Activated T-cell treated with anti-CD3 and anti-CD28 coated beads, Interleukin-2, amount 50 U/mL, for 72 hours (primary cell): ENCODE results near the gene PPP1R3D. TPM values are rescaled to one million over a fixed set of nuclear protein-coding genes. Genes with fewer than 3 reads are reported as not detected.
"Not testable (repeated sequence)": the region's sequence is repeated elsewhere in the genome, so short reads cannot be mapped to it uniquely, and the experiment has no call there.

Experiments used
- ATAC-seq, 2 donors: fragments of 150-1000 bp; cut with Tn5 transposase; replicated peaks in 1 of 2; 2 replicates each; pipeline ENCODE4 v1.10.0; 2021; ENCODE audit warnings: moderate library complexity in 2 of 2, mild to moderate bottlenecking in 1 of 2
- DNase-seq, 2 donors: peaks; one replicate each; pipeline ENCODE4 v3.0.0; 2021 to 2022; ENCODE audit warnings: mixed read lengths in 1 of 2
- H3K27ac Mint-ChIP-seq: one replicate; pipeline ENCODE4 v1.8.0; 2022; ENCODE audit warnings: mild to moderate bottlenecking, moderate library complexity, mixed read lengths
- H3K27me3 Mint-ChIP-seq: one replicate; pipeline ENCODE4 v1.8.0; 2022; ENCODE audit warnings: low read depth, mixed read lengths
- H3K36me3 Mint-ChIP-seq, 2 donors: one replicate each; pipeline ENCODE4 v1.8.0; 2022; ENCODE audit warnings: mixed read lengths in 2 of 2, mild to moderate bottlenecking in 1 of 2; ENCODE audit not compliant: insufficient read depth in 2 of 2
- H3K4me1 Mint-ChIP-seq: one replicate; pipeline ENCODE4 v1.8.0; 2022; ENCODE audit warnings: low read depth, mixed read lengths
- H3K4me3 Mint-ChIP-seq, 2 donors: one replicate each; pipeline ENCODE4 v1.8.0; 2022; ENCODE audit warnings: mild to moderate bottlenecking in 2 of 2, mixed read lengths in 2 of 2, moderate library complexity in 2 of 2
- H3K9me3 Mint-ChIP-seq, 2 donors: one replicate each; pipeline ENCODE4 v1.8.0; 2022; ENCODE audit warnings: mixed read lengths in 2 of 2
- total RNA-seq, 2 donors: library from RNA; stranded (reverse); gene quantifications; one replicate each; pipeline ENCODE4 v1.2.3, GENCODE V29; 2022

Gene PPP1R3D
- total RNA-seq, 2 donors from 2014 or later: 5.7 to 6.2 TPM

DNA sequence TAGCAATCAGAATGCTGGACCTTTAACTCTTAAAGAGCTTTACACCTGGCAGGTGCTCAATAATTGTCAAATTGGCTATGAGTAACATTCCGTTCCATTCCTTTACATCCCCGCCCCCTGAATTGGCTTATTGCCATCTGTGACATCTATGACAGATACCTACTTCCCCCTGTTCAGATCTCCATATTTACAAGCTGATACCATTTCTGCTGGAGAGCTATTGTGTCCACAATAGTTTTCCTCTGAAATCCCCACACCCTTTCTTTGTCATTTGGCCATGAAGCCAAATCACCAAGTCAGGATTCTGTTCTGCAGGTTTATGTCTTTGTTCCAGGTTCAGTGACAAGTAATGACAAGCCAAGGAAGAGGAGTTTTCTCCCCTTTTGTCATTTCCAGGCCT, 21.3 kb upstream of the PPP1R3D start:
- Mint-ChIP-seq H3K9me3 (no peaks in the 10 kb centered on the region), H3K27ac (peak overlapping the region; percentile 31), H3K27me3 (no peaks in the 10 kb centered on the region), H3K4me3 (no peak overlapping the region), H3K36me3 (no peaks in the 10 kb centered on the region), H3K4me1 (no peaks in the 10 kb centered on the region)
- DNase-seq (no peak), ATAC-seq (no peak)

DNA sequence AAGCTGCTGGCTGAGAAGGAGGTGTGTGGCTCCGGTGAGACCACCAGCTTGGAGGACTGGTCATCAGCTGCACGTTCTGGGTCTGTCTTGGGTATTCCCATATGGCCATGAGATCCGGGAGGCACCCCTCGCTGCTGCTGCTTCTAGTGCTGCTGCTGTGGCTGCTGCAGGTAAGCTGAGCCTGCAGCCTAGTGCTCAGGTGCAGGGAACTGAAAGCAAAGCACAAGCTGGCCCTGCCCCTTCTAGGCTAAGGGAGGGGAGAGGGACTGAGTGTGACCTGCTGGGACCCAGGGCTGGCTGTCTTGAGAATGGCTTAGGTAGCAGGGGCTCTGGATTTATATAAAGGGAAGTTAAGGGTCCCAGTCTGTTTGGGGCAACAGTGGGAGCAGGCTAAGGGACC, 18.5 kb upstream of the PPP1R3D start:
- DNase-seq (no peak), ATAC-seq (no peak)
- Mint-ChIP-seq H3K27ac (no peak overlapping the region), H3K36me3 (no peaks in the 10 kb centered on the region), H3K4me1 (no peaks in the 10 kb centered on the region), H3K27me3 (no peaks in the 10 kb centered on the region), H3K9me3 (no peaks in the 10 kb centered on the region), H3K4me3 (no peak overlapping the region)

DNA sequence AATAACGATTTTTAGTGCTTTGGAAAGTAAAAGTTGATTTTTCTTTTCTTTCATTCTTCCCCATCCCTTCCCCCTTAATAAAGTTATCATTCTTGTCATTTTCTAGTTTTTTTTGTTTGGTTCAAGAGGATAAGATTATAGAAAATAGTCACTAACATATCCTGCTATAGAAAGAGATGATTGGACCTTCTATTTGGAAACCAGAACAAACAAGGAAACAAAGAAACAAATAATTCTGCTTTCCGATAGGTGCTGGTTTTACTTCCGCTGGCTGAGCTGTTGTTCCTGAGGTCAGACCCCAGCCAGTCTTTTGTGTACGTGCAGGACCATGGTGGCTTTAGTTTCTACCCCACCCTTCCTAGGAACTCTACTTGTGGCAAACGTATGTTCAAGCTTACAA, 18.0 kb upstream of the PPP1R3D start, which contains the start of gene CDH26:
TSS of gene CDH26 (plus strand) at position 301 of the 400 bp plus-strand sequence. CDS start 304 bp downstream, outside the sequence.
- no peaks in the 10 kb centered on the region for H3K9me3 Mint-ChIP-seq
- no peaks in the 10 kb centered on the region for H3K36me3 Mint-ChIP-seq
- H3K4me1 Mint-ChIP-seq: no peaks in the 10 kb centered on the region
- ATAC-seq (no peak), DNase-seq (no peak)
- no peak within 1 kb of the TSS for H3K4me3 Mint-ChIP-seq
- no peak within 1 kb of the TSS for H3K27ac Mint-ChIP-seq
- H3K27me3 Mint-ChIP-seq: no peaks in the 10 kb centered on the region

DNA sequence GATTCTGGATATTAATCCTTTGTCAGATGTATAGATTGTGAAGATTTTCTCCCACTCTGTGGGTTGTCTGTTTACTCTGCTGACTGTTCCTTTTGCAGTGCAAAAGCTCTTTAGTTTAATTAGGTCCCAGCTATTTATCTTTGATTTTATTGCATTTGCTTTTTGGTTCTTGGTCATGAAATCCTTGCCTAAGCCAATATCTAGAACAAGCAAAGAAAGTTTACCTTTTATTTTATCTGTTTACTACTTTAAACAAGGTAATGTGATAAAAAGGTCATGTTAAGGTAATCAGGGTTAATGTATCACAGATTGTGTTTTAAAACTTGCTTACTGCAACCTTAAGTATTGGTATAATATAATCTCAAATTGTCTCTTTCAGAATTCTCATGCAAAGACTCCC, 17.5 kb upstream of the PPP1R3D start:
- H3K27ac Mint-ChIP-seq, H3K9me3 Mint-ChIP-seq, H3K4me3 Mint-ChIP-seq, H3K27me3 Mint-ChIP-seq, H3K36me3 Mint-ChIP-seq, H3K4me1 Mint-ChIP-seq, DNase-seq, ATAC-seq: not testable (repeated sequence)

DNA sequence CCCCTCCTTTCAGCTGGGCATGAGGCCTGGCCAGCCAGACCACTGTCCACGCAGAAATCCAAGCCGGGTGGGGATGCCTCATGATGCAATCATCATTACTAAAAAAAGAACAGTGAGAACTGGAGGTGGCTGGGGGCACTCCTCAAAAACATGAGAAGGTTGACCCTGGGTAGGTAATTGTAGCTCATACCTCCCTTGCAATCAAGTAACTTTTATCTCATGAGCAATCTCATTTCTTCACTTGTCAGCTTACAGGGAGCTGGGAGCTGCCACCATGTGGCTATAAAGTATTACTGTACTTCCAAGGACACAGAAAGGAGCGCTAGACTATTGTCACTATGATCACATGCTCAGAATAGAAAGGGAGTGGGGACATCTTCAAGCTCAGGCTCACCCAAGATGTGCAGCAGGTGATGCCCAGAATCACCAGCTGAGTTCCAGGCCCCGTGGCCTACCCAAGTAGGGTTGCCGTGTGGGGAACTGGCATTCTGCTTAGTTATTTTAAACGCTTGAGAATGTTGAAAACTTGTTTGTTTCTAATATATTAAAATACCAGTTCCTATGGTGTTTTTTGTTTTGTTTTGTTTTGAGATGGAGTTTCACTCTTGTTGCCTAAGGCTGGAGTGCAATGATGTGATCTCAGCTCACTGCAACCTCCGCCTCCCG, 15.2 kb upstream of the PPP1R3D start:
- no peaks in the 10 kb centered on the region for H3K4me1 Mint-ChIP-seq
- DNase-seq: no peak
- no peak overlapping the region for H3K4me3 Mint-ChIP-seq
- no peak overlapping the region for H3K27ac Mint-ChIP-seq
- no peaks in the 10 kb centered on the region for H3K36me3 Mint-ChIP-seq
- no peaks in the 10 kb centered on the region for H3K27me3 Mint-ChIP-seq
- no peaks in the 10 kb centered on the region for H3K9me3 Mint-ChIP-seq
- no peak for ATAC-seq

DNA sequence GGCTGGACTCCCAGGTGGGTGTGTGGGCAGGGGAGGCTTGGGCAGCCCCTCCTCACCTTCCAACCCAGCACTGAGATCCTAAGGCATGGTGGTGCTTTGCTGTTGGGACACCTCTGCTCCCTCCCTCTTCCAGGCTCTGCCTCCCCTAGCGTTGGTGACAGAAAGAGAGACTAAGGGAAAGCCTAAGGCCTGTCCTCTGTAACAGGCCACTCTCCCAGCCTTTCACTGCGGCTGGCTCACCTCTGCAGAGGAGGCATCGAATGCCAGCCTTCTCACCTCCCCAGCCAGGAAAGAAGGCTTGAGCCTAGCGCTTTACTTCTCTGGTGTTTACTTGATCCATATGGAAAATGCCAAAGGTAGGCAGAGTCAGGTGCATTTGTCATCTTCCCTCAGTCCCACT, 14.6 kb upstream of the PPP1R3D start:
- Mint-ChIP-seq H3K4me3 (no peak overlapping the region), H3K9me3 (no peaks in the 10 kb centered on the region), H3K27me3 (no peaks in the 10 kb centered on the region), H3K36me3 (no peaks in the 10 kb centered on the region), H3K27ac (no peak overlapping the region), H3K4me1 (no peaks in the 10 kb centered on the region)
- no peak for DNase-seq
- ATAC-seq: no peak

DNA sequence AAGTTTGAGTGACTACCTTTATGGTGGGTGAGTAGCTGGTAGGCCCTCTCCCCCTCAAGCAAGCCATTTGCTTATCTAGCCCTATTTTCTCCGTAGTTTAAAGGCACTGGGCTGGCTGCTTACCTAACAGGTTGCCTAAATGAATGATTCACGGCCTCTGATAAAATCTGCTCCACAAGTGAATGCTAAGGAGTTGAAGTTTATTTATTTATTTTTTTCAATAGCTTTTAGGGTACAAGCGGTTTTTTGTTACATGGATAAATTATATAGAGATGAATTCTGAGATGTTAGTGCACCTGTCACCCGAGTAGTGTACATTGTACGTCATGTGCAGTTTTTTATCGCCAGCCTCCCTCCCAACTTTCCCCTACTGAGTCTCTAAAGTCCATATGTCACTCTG, 9.8 kb upstream of the PPP1R3D start:
- H3K4me1 Mint-ChIP-seq: peaks cover 10% of the 10 kb centered on the region
- no peak overlapping the region for H3K27ac Mint-ChIP-seq
- no peak for ATAC-seq

DNA sequence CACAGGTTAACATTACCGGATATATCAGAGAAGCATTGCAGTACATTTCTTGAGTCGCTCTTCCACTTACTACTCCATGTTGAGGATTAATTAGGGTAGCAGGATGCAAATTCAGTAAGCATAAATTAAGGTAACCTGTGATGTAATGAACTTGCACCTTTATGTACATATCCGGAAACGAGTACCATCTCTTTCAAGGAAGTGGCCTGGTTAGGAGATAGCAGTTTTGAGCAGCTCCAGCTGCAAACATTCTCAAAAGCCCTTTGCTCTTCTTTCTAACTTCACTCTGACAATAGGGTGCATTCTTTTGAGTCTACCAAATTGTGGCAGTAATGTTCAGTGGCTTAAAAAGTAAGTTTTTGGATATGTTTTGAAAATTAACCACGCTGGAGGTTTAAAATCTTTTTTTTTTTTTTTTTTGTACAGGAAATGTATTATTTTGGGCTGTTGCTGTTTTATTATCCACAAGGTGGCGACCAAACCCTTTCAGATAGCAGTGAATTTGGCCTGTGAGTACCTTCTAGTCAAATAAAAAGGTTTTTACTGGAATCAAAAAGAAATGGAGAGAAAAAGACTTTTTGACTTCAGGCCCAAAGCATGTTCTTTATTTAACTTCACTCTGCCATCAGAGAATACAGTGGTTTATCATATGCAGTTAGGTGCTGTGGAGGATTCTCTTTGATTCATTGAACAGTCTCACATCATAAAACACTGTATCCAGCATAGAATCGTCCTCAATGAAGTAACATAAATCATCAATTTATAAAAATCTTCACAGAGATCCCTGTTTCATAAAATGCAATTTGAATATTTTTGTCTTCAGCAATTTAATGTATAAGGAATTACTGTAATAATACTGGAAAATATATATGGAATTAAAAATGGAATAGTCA, 9.0 kb upstream of the PPP1R3D start:
- peaks cover 10% of the 10 kb centered on the region for H3K4me1 Mint-ChIP-seq
- ATAC-seq: peak; percentile 49 to 72
- peaks cover 0 to 3% of the 10 kb centered on the region in 2 donors for H3K36me3 Mint-ChIP-seq
- H3K27ac Mint-ChIP-seq: peak overlapping the region; percentile 100
- no peaks in the 10 kb centered on the region for H3K9me3 Mint-ChIP-seq
- H3K4me3 Mint-ChIP-seq: peak overlapping the region; percentile 53 to 91
- DNase-seq: peak; percentile 16 to 36
- no peaks in the 10 kb centered on the region for H3K27me3 Mint-ChIP-seq

More for the DNA sequence above, 9.8 kb upstream of the PPP1R3D start:
- H3K36me3 Mint-ChIP-seq: no peaks in the 10 kb centered on the region
- no peaks in the 10 kb centered on the region for H3K9me3 Mint-ChIP-seq
- H3K4me3 Mint-ChIP-seq: no peak overlapping the region
- no peaks in the 10 kb centered on the region for H3K27me3 Mint-ChIP-seq
- DNase-seq: no peak

DNA sequence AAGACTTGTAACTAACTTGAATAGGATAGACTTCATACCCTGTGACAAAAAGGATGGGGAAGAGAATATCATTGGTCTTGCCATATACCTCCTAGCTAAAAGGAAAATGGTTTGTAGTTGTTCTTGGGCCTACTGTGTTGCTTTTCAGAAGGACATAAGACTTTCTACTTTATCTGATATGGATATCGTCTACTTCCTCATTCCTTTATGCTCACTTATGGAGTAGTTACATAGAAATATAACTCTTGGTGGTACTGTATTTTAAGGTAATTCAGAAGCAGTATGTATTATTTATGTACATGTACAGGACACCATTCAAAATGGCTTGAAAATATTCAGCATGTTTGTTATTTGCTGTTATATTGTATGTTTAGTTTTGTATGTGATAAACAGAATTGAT, 8.1 kb upstream of the PPP1R3D start:
- DNase-seq (no peak), ATAC-seq (no peak)
- no peak overlapping the region for H3K4me3 Mint-ChIP-seq
- H3K27ac Mint-ChIP-seq: peak overlapping the region; percentile 100
- H3K27me3 Mint-ChIP-seq: no peaks in the 10 kb centered on the region
- no peaks in the 10 kb centered on the region for H3K9me3 Mint-ChIP-seq
- H3K36me3 Mint-ChIP-seq: peaks cover 0 to 3% of the 10 kb centered on the region in 2 donors
- peaks cover 10% of the 10 kb centered on the region for H3K4me1 Mint-ChIP-seq

DNA sequence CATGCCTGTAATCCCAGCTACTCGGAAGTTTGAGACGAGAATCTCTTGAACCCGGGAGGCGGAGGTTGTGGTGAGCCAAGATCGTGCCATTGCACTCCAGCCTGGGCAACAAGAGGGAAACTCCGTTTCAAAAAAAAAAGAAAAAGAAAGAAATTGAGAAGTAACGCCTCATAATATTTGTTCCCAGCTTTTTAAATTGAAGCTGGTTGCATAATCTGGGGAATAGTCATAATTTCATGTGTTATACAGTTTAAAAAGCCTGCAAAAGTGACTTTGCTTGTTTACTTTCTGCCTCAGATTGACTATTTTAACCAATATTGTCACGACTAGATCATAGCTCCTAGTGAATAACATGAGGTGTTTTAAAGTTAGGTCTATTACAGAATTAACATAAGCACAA, 7.3 kb upstream of the PPP1R3D start:
- H3K27ac Mint-ChIP-seq: no peak overlapping the region

DNA sequence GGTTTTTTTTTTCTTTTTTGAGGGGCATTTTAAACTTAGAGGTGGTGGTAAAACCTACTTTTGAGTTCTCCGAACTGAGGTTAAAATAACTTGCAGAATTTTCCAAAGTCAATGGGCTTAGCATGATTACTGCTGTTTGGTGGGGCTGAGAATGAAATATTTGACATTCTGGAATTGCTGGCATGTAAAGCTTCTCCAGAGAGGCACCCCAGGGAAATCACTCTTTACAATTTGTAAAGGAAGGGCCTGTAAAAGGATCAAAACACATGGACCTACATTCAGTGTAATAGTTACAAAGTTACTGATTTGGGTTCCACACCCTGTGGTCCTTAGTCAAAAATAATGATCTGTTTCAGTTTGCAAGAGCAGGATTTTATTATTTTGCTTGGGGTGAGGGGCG, 5.6 kb upstream of the PPP1R3D start:
- peaks cover 0 to 3% of the 10 kb centered on the region in 2 donors for H3K36me3 Mint-ChIP-seq
- DNase-seq: no peak
- no peaks in the 10 kb centered on the region for H3K9me3 Mint-ChIP-seq
- no peak overlapping the region for H3K4me3 Mint-ChIP-seq
- H3K27me3 Mint-ChIP-seq: no peaks in the 10 kb centered on the region
- peaks cover 25% of the 10 kb centered on the region for H3K4me1 Mint-ChIP-seq
- no peak for ATAC-seq
- H3K27ac Mint-ChIP-seq: no peak overlapping the region

More for the DNA sequence above, 7.3 kb upstream of the PPP1R3D start:
- DNase-seq (no peak), ATAC-seq (no peak)
- H3K27me3 Mint-ChIP-seq: no peaks in the 10 kb centered on the region
- H3K4me1 Mint-ChIP-seq: peaks cover 10% of the 10 kb centered on the region
- no peak overlapping the region for H3K4me3 Mint-ChIP-seq
- peaks cover 0 to 3% of the 10 kb centered on the region in 2 donors for H3K36me3 Mint-ChIP-seq
- no peaks in the 10 kb centered on the region for H3K9me3 Mint-ChIP-seq

DNA sequence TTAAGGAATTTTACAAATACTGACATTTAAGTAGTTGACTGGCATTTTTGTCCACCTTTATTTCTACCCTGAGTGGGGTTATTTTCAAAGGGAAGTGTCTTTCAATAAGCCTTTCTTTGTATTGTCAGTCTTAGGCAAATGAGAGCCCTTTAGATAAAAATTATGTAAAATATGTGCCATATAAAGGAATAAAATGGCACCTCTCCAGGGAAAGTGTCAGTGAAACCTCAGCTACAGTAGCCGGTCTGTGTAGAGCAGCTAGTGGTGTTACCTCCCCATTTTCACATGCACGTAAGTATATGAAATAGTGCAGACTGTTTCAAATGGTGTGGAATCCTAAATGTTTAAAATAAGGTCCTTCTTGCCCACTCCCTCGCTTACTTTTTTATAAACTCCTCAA, 5.1 kb upstream of the PPP1R3D start:
- ATAC-seq (no peak), DNase-seq (no peak)
- Mint-ChIP-seq H3K36me3 (peaks cover 0 to 3% of the 10 kb centered on the region in 2 donors), H3K4me1 (peaks cover 25% of the 10 kb centered on the region), H3K27me3 (no peaks in the 10 kb centered on the region), H3K9me3 (no peaks in the 10 kb centered on the region), H3K27ac (no peak overlapping the region), H3K4me3 (no peak overlapping the region)

DNA sequence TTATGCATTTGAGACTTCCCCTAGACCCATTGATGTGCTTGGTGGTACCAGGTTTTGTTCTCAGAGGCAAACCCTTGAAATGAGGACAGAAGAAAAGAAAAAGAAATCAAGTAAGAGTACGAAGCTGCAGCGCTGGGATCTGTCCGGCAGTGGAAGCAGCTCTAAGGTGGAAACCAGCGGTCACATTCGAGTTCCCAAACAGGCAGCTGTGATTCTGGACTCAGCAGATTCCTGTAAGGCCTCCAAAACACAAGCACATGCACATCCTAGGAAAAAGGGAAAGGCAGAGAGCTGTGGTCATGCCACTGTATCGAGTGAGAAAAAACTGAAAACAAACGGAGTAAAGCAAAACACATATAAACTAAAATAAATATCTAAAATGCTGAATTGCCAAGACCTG, 4.6 kb upstream of the PPP1R3D start:
- Mint-ChIP-seq H3K27me3 (no peaks in the 10 kb centered on the region), H3K4me1 (peaks cover 25% of the 10 kb centered on the region), H3K27ac (no peak overlapping the region), H3K36me3 (peaks cover 0 to 3% of the 10 kb centered on the region in 2 donors), H3K4me3 (no peak overlapping the region), H3K9me3 (no peaks in the 10 kb centered on the region)
- ATAC-seq: no peak
- DNase-seq: no peak
